GOT3 (cell line): ENCODE measurements around the gene TXNL4A.

Experiments
- DNase-seq: peaks from one replicate; lab custom pipeline; 2025; ENCODE audit warnings: mixed read lengths; lab: John Stamatoyannopoulos, UW

Gene TXNL4A

GRCh38 chr18:79949697-79950487 is 38.5 kb downstream of the TXNL4A start:
- DNase-seq, result no peak

- no peak for DNase-seq
Observed at GRCh38 chr18:79948719-79949411, 39.5 kb downstream of the TXNL4A start.

- no peak for DNase-seq
Observed at GRCh38 chr18:79947881-79948610, 40.3 kb downstream of the TXNL4A start.

GRCh38 chr18:79947054-79947755 is 41.2 kb downstream of the TXNL4A start:
- no peak for DNase-seq

- no peak for DNase-seq
Observed at GRCh38 chr18:79945118-79946042, 43.0 kb downstream of the TXNL4A start.

- DNase-seq, result no peak
Observed at GRCh38 chr18:79944746-79945117, 43.6 kb downstream of the TXNL4A start.

- DNase-seq, result no peak
Observed at GRCh38 chr18:79944126-79944731, 44.1 kb downstream of the TXNL4A start.

- DNase-seq, result no peak
Observed at GRCh38 chr18:79943608-79944125, 44.7 kb downstream of the TXNL4A start.

- no peak for DNase-seq
Observed at GRCh38 chr18:79942786-79943607, 45.4 kb downstream of the TXNL4A start.

- no peak for DNase-seq
Observed at GRCh38 chr18:79942211-79942610, 46.2 kb downstream of the TXNL4A start.

- no peak for DNase-seq
Observed at GRCh38 chr18:79941473-79942119, 46.8 kb downstream of the TXNL4A start.

- no peak for DNase-seq
Observed at GRCh38 chr18:79940814-79941472, 47.4 kb downstream of the TXNL4A start.

- no peak for DNase-seq
Observed at GRCh38 chr18:79940126-79940813, 48.1 kb downstream of the TXNL4A start.

- no peak for DNase-seq
Observed at GRCh38 chr18:79939096-79939495, 49.3 kb downstream of the TXNL4A start.

GRCh38 chr18:79938196-79938595 is 50.2 kb downstream of the TXNL4A start:
- no peak for DNase-seq

GRCh38 chr18:79937103-79937860 is 51.1 kb downstream of the TXNL4A start:
- DNase-seq, result no peak

GRCh38 chr18:79936641-79937040 is 51.7 kb downstream of the TXNL4A start:
- no peak for DNase-seq
